HG02884 (cell line): Measurements from ENCODE around the gene OR9K2.
"Not testable (repeated sequence)": the region's sequence is repeated elsewhere in the genome, so short reads cannot be mapped to it uniquely, and the experiment has no call there.

ENCODE experiments used
- ATAC-seq: cut with Tn5 transposase; IDR thresholded peaks from one replicate; pipeline ENCODE4 v1.9.1; 2021; ENCODE audit warnings: mild to moderate bottlenecking, moderate library complexity; ENCODE audit not compliant: unreplicated experiment

The OR9K2 gene

DNA sequence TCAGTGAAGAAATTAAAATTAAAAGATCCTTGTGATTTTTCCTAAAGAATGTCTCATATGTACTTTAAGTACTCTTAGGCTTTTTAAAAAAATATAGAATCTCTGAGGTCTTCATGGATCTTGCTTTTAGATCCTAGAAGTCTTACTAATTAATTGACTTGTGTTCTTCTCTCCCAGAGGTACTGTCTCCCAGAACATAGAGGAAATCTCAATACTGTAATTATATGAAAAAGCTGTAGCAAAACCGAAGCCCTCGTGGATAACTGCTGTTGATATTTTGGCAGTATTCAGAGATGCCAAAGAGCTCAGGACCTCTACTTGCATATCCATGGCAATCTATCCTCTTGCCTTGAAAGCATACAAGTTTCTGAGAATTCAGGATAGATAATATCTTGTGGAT lies at the start of gene OR9K2:
Gene OR9K2 (plus strand): TSS at position 301 of the 400 bp plus-strand sequence. CDS start 3,429 bp downstream, outside the sequence.
- no peak for ATAC-seq

GRCh38 chr12:55092579-55092978 lies 33.6 kb upstream of the OR9K2 start:
- ATAC-seq: no peak

DNA sequence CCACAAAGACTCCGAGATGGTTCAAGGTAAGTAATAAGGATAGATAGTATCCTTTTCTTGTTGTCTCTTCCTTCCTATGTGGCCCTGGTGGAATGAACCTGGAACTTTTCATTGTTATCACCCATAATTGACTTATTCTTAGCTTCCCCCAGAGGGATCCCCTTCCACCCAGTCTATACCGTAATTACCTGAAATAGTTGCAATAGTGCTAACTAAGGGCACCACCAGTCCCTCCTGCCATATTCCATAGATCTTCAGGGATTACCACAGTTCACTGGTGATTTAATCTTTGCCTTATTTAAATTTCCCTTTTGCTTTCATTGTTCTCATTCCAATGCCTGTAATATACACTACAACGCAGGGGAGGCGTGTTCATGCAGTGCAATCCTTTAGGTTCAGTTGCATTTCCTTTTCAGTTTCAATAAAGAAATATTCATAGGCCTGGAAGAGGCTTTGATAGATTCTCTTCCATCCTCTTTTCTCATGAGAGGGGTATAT lies 13.8 kb upstream of the OR9K2 start:
- no peak for ATAC-seq

DNA sequence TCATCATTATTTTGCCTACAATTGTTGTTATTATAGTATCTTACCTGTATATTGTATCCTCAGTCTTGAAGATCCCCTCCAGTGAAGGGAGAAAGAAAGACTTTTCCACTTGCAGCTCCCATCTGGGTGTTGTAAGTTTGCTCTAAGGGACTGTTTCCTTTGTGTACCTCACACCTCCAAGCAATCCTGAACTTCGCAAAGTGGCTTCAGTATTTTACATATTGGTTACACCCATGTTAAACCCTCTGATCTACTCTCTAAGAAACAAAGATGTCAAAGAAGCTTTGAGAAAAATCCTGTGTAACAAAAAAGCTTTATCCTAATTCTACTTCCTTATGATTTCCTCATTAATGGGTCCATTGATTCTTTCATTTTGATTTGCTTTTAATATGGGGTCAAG lies 10.1 kb upstream of the OR9K2 start:
- ATAC-seq: no peak

GRCh38 chr12:55132816-55133215 lies 6.6 kb downstream of the OR9K2 start:
- ATAC-seq: no peak

DNA sequence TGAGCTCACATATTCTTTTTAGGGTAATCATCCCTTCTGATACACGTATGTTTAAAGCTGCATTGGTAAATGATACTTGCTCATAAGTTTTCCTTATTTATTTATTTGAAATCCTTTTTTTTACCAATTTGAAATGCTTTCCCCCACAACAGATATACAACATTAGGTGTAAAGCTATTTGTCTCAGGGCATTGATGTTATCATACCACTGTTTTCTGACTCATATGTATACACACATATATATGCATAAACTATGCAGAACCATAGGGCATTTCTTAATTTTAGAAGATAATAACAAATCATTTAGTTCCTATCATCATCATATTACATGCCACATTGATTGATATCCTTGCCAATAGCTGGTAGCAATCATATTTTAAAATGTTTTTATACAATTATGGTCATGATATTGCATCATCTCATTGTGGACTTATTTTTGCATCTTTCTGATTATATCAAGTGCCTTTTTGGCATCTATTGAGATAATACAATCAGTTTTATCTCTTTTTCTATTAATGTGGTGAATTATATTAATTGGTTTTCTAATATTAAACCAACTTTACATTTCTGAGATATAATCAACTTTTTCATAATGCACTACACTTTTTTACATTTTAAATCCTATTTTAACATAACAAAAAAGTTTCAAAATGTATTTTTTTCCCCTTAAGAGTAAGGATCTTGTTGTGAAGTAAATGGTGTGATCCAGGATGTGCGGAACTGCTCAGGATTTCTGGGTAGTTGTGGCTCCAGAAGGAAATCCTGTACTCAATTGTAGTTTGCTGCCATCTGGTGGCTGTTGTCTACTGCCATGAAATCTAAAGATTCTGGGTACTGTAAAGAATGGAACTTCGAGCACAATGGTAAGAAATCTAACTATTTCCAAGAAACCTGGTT lies 16.7 kb downstream of the OR9K2 start:
- peak; percentile 52 for ATAC-seq

DNA sequence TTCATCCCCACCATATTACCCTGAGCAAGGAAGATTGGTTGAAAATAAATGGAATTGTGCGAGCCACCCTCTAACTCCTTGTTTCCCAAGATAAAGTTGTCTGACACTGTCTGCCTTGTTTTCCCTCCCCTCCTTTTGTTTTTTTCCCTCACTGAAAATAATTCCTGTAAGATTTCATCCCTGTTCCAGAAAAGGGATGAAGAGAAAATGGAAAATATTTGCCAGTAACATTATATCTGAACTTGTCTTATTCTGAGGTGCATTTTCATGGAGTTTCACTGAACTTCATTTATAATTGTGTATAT lies 17.3 kb downstream of the OR9K2 start:
- no peak for ATAC-seq

GRCh38 chr12:55167010-55167640 lies 40.9 kb downstream of the OR9K2 start:
- not testable (repeated sequence) for ATAC-seq

DNA sequence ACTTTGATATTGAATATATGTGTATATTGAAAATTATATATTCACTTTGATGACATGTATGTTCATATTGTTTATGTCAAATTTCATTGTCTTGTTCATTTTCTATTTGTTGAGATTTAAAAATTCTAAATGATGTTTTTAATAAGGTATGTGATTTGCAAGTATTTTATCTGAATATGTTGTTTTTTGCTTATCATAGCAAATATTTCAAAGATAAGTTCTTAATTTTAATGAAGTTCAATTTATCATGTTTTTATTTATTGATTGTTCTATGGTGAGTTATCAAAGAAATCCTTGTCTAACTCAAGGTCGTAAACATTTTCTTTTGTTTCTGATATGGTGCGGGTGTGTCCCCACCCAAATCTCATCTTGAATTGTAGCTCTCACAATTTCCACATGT lies 45.2 kb downstream of the OR9K2 start:
- ATAC-seq: no peak

DNA sequence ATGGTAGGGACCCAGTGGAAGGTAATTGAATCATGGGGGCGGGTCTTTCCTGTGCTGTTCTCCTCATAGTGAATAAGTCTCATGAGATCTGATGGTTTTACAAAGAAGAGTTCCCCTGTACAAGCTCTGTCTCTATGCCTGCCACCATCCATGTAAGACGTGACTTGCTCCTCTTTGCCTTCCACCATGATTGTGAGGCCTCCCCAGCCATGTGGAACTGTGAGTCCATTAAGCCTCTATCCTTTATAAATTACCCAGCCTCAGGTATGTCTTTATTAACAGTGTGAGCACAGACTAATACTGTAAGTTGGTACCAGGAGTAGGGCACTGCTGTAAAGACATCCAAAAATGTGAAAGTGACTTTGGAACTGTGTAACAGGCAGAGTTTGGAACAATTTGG lies 45.6 kb downstream of the OR9K2 start:
- not testable (repeated sequence) for ATAC-seq

GRCh38 chr12:55172686-55173085 lies 46.5 kb downstream of the OR9K2 start:
- no peak for ATAC-seq

GRCh38 chr12:55173456-55173855 lies 47.2 kb downstream of the OR9K2 start:
- no peak for ATAC-seq
